ENCODE data around the gene LRRC8A. TPM values are rescaled to one million over a fixed set of nuclear protein-coding genes. Genes with fewer than 3 reads are reported as not detected.

The LRRC8A gene
- total RNA-seq, 1 donor, result 26.4 TPM

DNA sequence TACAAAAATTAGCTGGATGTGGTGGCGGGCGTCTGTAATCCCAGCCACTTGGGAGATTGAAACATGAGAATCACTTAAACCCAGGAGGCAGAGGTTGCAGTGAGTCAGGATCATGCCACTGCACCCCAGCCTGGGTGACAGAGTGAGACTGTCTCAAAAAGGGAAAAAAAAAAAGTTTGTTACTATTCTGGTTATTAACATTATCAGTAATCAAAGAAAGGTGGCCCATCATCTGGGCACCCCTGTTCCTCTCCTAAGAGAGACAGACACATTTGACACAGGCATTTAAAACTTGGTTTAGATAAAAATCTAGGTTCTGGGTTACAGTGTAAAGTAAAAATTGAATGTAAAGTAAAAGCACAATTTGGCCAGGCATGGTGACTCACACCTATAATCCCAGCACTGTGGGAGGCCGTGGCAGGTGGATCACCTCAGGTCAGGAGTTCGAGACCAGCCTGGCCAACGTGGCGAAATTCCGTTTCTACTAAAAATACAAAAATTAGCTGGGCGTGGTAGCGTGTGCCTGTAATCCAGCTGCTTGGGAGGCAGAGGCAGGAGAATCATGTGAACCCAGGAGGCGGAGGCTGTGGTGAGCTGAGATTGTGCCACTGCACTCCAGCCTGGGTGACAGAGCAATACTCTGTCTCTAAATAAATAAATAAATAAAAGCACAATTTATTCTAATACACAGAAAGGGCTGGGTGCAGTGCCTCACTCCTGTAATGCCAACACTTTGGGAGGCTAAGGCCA is 22.1 kb downstream of the LRRC8A start:
- Histone ChIP-seq H3K27me3 (ENCODE audit: insufficient read depth, low read length) (no peaks in the 10 kb centered on the region), H3K9me3 (ENCODE audit: low read depth, low read length) (no peaks in the 10 kb centered on the region), H3K4me1 (ENCODE audit: insufficient read depth, low read length) (peaks cover 49% of the 10 kb centered on the region), H3K4me3 (ENCODE audit: low read length) (no peak overlapping the region)

- no peaks in the 10 kb centered on the region for H3K9me3 ChIP-seq (ENCODE audit: low read depth, low read length)
- H3K4me3 ChIP-seq (ENCODE audit: low read length), result no peak overlapping the region
- no peaks in the 10 kb centered on the region for H3K27me3 ChIP-seq (ENCODE audit: insufficient read depth, low read length)
- peaks cover 34% of the 10 kb centered on the region for H3K4me1 ChIP-seq (ENCODE audit: insufficient read depth, low read length)
Measured at GRCh38 chr9:128905964-128906363, 24.0 kb downstream of the LRRC8A start.

- Histone ChIP-seq H3K4me1 (ENCODE audit: insufficient read depth, low read length) (peaks cover 34% of the 10 kb centered on the region), H3K27me3 (ENCODE audit: insufficient read depth, low read length) (no peaks in the 10 kb centered on the region), H3K4me3 (ENCODE audit: low read length) (no peak overlapping the region), H3K9me3 (ENCODE audit: low read depth, low read length) (no peaks in the 10 kb centered on the region)
Measured at GRCh38 chr9:128906741-128907140, 24.8 kb downstream of the LRRC8A start.

- no peaks in the 10 kb centered on the region for H3K27me3 ChIP-seq (ENCODE audit: insufficient read depth, low read length)
- peaks cover 24% of the 10 kb centered on the region for H3K4me1 ChIP-seq (ENCODE audit: insufficient read depth, low read length)
- H3K4me3 ChIP-seq (ENCODE audit: low read length), result no peak overlapping the region
- H3K9me3 ChIP-seq (ENCODE audit: low read depth, low read length), result no peaks in the 10 kb centered on the region
Measured at GRCh38 chr9:128908372-128908771, 26.4 kb downstream of the LRRC8A start.

DNA sequence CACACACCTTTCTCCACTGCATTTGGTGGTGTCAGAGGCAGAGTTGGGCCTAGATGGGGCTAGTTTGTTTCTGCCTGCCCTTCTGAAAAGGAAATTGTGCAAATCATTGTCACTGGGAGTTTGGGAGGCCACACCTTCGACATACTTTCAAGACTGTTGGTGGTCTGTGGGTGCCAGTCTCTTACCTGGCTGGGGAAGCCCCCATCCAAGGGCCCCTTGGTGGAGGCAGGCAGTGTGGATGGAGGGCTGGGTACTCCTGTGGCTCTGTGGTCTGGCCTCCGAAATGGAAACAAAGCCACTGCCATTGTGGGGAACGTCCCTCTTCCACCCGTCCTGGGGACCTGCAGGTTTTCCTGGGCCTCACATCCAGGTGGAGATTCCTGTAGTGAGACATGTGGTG is 27.9 kb downstream of the LRRC8A start:
- H3K4me3 ChIP-seq (ENCODE audit: low read length), result no peak overlapping the region
- H3K4me1 ChIP-seq (ENCODE audit: insufficient read depth, low read length), result peaks cover 19% of the 10 kb centered on the region
- H3K9me3 ChIP-seq (ENCODE audit: low read depth, low read length), result no peaks in the 10 kb centered on the region
- no peaks in the 10 kb centered on the region for H3K27me3 ChIP-seq (ENCODE audit: insufficient read depth, low read length)

DNA sequence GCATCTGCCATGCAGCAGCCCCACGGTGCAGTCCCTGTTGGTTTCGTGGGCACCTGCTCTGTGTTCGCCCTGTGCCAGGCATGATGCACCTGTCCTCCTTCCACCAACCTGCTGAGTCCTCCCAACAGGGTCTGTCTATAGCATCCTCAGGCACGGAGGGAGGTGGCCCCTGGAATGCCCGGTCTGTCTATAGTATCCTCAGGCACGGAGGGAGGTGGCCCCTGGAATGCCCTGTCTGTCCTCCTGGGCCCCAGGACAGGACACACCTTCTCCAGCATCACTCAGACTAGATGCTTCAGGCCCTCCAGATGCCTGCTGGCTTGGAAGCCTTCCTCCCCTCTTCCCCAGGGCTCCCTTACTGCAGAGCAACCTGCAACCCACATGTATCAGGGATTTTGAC is 29.0 kb downstream of the LRRC8A start:
- H3K9me3 ChIP-seq (ENCODE audit: low read depth, low read length), result no peaks in the 10 kb centered on the region
- H3K27me3 ChIP-seq (ENCODE audit: insufficient read depth, low read length), result no peaks in the 10 kb centered on the region
- no peak overlapping the region for H3K4me3 ChIP-seq (ENCODE audit: low read length)
- peaks cover 19% of the 10 kb centered on the region for H3K4me1 ChIP-seq (ENCODE audit: insufficient read depth, low read length)

- Histone ChIP-seq H3K9me3 (ENCODE audit: low read depth, low read length) (no peaks in the 10 kb centered on the region), H3K4me1 (ENCODE audit: insufficient read depth, low read length) (peaks cover 19% of the 10 kb centered on the region), H3K27me3 (ENCODE audit: insufficient read depth, low read length) (no peaks in the 10 kb centered on the region), H3K4me3 (ENCODE audit: low read length) (no peak overlapping the region)
Measured at GRCh38 chr9:128911529-128912035, 29.6 kb downstream of the LRRC8A start.

GRCh38 chr9:128912270-128912853 is 30.4 kb downstream of the LRRC8A start:
- H3K4me1 ChIP-seq (ENCODE audit: insufficient read depth, low read length), result peaks cover 19% of the 10 kb centered on the region
- no peaks in the 10 kb centered on the region for H3K9me3 ChIP-seq (ENCODE audit: low read depth, low read length)
- H3K4me3 ChIP-seq (ENCODE audit: low read length), result no peak overlapping the region
- H3K27me3 ChIP-seq (ENCODE audit: insufficient read depth, low read length), result no peaks in the 10 kb centered on the region

- Histone ChIP-seq H3K4me1 (ENCODE audit: insufficient read depth, low read length) (peaks cover 19% of the 10 kb centered on the region), H3K9me3 (ENCODE audit: low read depth, low read length) (no peaks in the 10 kb centered on the region), H3K4me3 (ENCODE audit: low read length) (no peak overlapping the region), H3K27me3 (ENCODE audit: insufficient read depth, low read length) (no peaks in the 10 kb centered on the region)
Measured at GRCh38 chr9:128913048-128913900, 31.3 kb downstream of the LRRC8A start.

DNA sequence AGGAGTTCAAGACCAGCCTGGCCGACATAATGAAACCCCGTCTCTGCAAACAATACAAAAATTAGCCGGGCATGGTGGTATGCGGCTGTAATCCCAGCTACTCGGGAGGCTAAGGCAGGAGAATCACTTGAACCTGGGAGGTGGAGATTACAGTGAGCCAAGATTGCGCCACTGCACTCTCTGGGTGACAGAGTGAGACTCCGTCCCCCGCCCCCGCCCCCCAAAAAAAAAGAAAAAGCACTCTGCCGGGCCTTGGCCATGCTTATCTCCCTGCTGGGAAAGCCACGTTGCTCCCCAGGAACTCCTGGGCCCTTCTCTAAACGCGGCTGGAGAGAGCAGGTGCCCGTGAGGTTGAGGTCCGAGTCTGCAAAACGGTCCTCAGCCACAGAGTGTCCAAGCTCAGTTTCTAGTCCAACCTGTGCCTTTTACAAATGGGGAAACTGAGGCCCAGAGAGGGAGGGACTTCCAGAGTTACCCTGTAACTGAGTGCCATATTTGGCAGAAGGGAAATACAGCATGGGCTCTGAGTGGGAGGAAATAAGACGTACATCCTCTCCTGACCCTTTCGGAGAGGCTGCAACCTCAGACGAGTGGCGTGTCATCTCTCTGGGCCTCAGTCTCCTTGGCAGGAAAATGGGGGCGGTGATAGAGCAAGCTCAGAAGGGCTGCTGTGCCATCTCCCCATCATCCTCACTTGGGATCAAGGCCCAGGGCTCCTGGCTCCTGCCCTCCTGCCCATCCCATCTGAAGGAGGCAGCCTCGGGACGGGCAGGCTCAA is 32.3 kb downstream of the LRRC8A start:
- Histone ChIP-seq H3K9me3 (ENCODE audit: low read depth, low read length) (no peaks in the 10 kb centered on the region), H3K27me3 (ENCODE audit: insufficient read depth, low read length) (no peaks in the 10 kb centered on the region), H3K4me3 (ENCODE audit: low read length) (no peak overlapping the region), H3K4me1 (ENCODE audit: insufficient read depth, low read length) (peaks cover 19% of the 10 kb centered on the region)

DNA sequence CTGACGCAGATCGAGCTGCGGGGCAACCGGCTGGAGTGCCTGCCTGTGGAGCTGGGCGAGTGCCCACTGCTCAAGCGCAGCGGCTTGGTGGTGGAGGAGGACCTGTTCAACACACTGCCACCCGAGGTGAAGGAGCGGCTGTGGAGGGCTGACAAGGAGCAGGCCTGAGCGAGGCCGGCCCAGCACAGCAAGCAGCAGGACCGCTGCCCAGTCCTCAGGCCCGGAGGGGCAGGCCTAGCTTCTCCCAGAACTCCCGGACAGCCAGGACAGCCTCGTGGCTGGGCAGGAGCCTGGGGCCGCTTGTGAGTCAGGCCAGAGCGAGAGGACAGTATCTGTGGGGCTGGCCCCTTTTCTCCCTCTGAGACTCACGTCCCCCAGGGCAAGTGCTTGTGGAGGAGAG is 34.3 kb downstream of the LRRC8A start:
- H3K4me3 ChIP-seq (ENCODE audit: low read length), result no peak overlapping the region
- H3K4me1 ChIP-seq (ENCODE audit: insufficient read depth, low read length), result peaks cover 12% of the 10 kb centered on the region
- H3K9me3 ChIP-seq (ENCODE audit: low read depth, low read length), result no peaks in the 10 kb centered on the region
- no peaks in the 10 kb centered on the region for H3K27me3 ChIP-seq (ENCODE audit: insufficient read depth, low read length)

DNA sequence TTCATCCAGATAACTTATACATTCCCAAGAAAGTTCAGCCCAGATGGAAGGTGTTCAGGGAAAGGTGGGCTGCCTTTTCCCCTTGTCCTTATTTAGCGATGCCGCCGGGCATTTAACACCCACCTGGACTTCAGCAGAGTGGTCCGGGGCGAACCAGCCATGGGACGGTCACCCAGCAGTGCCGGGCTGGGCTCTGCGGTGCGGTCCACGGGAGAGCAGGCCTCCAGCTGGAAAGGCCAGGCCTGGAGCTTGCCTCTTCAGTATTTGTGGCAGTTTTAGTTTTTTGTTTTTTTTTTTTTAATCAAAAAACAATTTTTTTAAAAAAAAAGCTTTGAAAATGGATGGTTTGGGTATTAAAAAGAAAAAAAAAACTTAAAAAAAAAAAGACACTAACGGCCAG is 34.8 kb downstream of the LRRC8A start:
- no peaks in the 10 kb centered on the region for H3K9me3 ChIP-seq (ENCODE audit: low read depth, low read length)
- H3K4me1 ChIP-seq (ENCODE audit: insufficient read depth, low read length), result peaks cover 10% of the 10 kb centered on the region

DNA sequence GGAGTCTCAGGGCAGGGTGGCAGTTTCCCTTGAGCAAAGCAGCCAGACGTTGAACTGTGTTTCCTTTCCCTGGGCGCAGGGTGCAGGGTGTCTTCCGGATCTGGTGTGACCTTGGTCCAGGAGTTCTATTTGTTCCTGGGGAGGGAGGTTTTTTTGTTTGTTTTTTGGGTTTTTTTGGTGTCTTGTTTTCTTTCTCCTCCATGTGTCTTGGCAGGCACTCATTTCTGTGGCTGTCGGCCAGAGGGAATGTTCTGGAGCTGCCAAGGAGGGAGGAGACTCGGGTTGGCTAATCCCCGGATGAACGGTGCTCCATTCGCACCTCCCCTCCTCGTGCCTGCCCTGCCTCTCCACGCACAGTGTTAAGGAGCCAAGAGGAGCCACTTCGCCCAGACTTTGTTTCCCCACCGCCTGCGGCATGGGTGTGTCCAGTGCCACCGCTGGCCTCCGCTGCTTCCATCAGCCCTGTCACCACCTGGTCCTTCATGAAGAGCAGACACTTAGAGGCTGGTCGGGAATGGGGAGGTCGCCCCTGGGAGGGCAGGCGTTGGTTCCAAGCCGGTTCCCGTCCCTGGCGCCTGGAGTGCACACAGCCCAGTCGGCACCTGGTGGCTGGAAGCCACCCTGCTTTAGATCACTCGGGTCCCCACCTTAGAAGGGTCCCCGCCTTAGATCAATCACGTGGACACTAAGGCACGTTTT is 35.4 kb downstream of the LRRC8A start:
- Histone ChIP-seq H3K4me3 (ENCODE audit: low read length) (no peak overlapping the region), H3K4me1 (ENCODE audit: insufficient read depth, low read length) (peaks cover 10% of the 10 kb centered on the region), H3K27me3 (ENCODE audit: insufficient read depth, low read length) (no peaks in the 10 kb centered on the region), H3K9me3 (ENCODE audit: low read depth, low read length) (no peaks in the 10 kb centered on the region)

More for the DNA sequence above, 34.8 kb downstream of the LRRC8A start:
- Histone ChIP-seq H3K27me3 (ENCODE audit: insufficient read depth, low read length) (no peaks in the 10 kb centered on the region), H3K4me3 (ENCODE audit: low read length) (no peak overlapping the region)

- Histone ChIP-seq H3K4me3 (ENCODE audit: low read length) (no peak overlapping the region), H3K4me1 (ENCODE audit: insufficient read depth, low read length) (peaks cover 14% of the 10 kb centered on the region), H3K27me3 (ENCODE audit: insufficient read depth, low read length) (no peaks in the 10 kb centered on the region), H3K9me3 (ENCODE audit: low read depth, low read length) (no peaks in the 10 kb centered on the region)
Measured at GRCh38 chr9:128918921-128919320, 37.0 kb downstream of the LRRC8A start.
